UCSD-AML1 (cell line): ENCODE measurements around the gene GIPR.
A peak's percentile ranks its signal among the peaks of the same experiment; 100 is the strongest.

Source experiments
- DNase-seq: peaks from one replicate; lab custom pipeline; 2025; ENCODE audit not compliant: unreplicated experiment; lab: John Stamatoyannopoulos, UW

Gene GIPR

GRCh38 chr19:45730368-45731288 is 62.6 kb downstream of the GIPR start, which contains the start of gene FBXO46:
TSS of gene FBXO46 (minus strand) at chr19:45730896. CDS start at chr19:45713495, 17,401 bp downstream.
- peak; percentile 96 for DNase-seq
